GM12873 (cell line): ENCODE data around the gene SUSD5.

Experiments
- CTCF ChIP-seq: IDR thresholded peaks from 2 replicates; pipeline ENCODE4 v1.5.1; 2012; ENCODE audit warnings: low read depth, mild to moderate bottlenecking, moderate library complexity, low read length, control low read depth; ENCODE audit not compliant: insufficient read depth; ENCODE audit errors: missing control alignments

Gene SUSD5

GRCh38 chr3:33167716-33168336 is 50.8 kb downstream of the SUSD5 start:
- no peak for TF ChIP-seq CTCF

- no peak for TF ChIP-seq CTCF
These were observed 51.3 kb downstream of the SUSD5 start for GRCh38 chr3:33167284-33167683.

GRCh38 chr3:33166095-33166494 is 52.5 kb downstream of the SUSD5 start:
- no peak for TF ChIP-seq CTCF

- TF ChIP-seq CTCF, result no peak
These were observed 53.2 kb downstream of the SUSD5 start for GRCh38 chr3:33165372-33165771.

GRCh38 chr3:33159981-33160380 is 58.6 kb downstream of the SUSD5 start:
- TF ChIP-seq CTCF, result no peak

- no peak for TF ChIP-seq CTCF
These were observed 59.4 kb downstream of the SUSD5 start for GRCh38 chr3:33159234-33159633.

- no peak for TF ChIP-seq CTCF
These were observed 63.3 kb downstream of the SUSD5 start for GRCh38 chr3:33155301-33155700.

- no peak for TF ChIP-seq CTCF
These were observed 64.8 kb downstream of the SUSD5 start for GRCh38 chr3:33153782-33154181.
